Stomach (tissue), 9 donors: ENCODE measurements around the gene TAS2R60. TPM values are rescaled to one million over a fixed set of nuclear protein-coding genes. Genes with fewer than 3 reads are reported as not detected.

Experiments used
- DNase-seq, 2 donors: peaks; one replicate each; pipeline versions ENCODE4 v3.0.0 to v3.0.0-alpha.2; 2013 to 2019
- H3K27ac ChIP-seq, 5 donors: fragments of 200-600 bp in 4 of 5; sonication (generic) in 4 of 5; one replicate each; pipeline ENCODE4 v1.5.1; 2013 to 2019; ENCODE audit warnings: mild to moderate bottlenecking in 1 of 5, moderate library complexity in 1 of 5
- H3K27me3 ChIP-seq, 3 donors: fragments of 200-600 bp; sonication (generic); one replicate each; pipeline ENCODE4 v1.5.1; 2017 to 2019; ENCODE audit warnings: mixed run types in 1 of 3
- H3K36me3 ChIP-seq, 4 donors: fragments of 200-600 bp; sonication (generic); 1 replicate in 3 of 4; 2 replicates in 1 of 4; pipeline ENCODE4 v1.5.1; 2016 to 2019
- H3K4me1 ChIP-seq, 4 donors: fragments of 200-600 bp; sonication (generic); one replicate each; pipeline ENCODE4 v1.5.1; 2016 to 2019
- H3K4me3 ChIP-seq, 4 donors: fragments of 200-600 bp; sonication (generic) in 3 of 4; one replicate each; pipeline ENCODE4 v1.5.1; 2016 to 2019; ENCODE audit warnings: mild to moderate bottlenecking in 1 of 4
- H3K9me3 ChIP-seq, 4 donors: fragments of 200-600 bp; sonication (generic); one replicate each; pipeline ENCODE4 v1.5.1; 2016 to 2019
- CTCF ChIP-seq, 7 experiments: fragments of 450-650 bp in 4 of 7; fragments of 200-600 bp in 3 of 7; sonication (generic) in 3 of 7; IDR thresholded peaks; one replicate each; pipeline ENCODE4 v1.5.1; 2016 to 2019; ENCODE audit warnings: antibody characterized with exemption in 7 of 7, control low read depth in 2 of 7, mild to moderate bottlenecking in 1 of 7
- EP300 ChIP-seq: sonication (generic); formaldehyde crosslinking; IDR thresholded peaks from one replicate; pipeline ENCODE4 v1.6.1; 2017; ENCODE audit warnings: antibody characterized with exemption
- POLR2A ChIP-seq, 4 donors: fragments of 450-650 bp; IDR thresholded peaks; one replicate each; pipeline ENCODE4 v1.6.1; 2016; ENCODE audit warnings: antibody characterized with exemption in 4 of 4, control low read depth in 2 of 4, mild to moderate bottlenecking in 1 of 4, moderate library complexity in 1 of 4
- POLR2AphosphoS5 ChIP-seq, 3 donors: sonication (generic); formaldehyde crosslinking; IDR thresholded peaks; one replicate each; pipeline ENCODE4 v1.6.1; 2016; ENCODE audit warnings: antibody characterized with exemption in 3 of 3
- WGBS, 5 donors: extraction: QIAGEN DNeasy Blood & Tissue Kit in 3 of 5; methylation state at CpG; one replicate each; pipeline versions ENCODE4 v1.1.5 to v1.1.7; 2013 to 2018; 5-methylcytosine and 5-hydroxymethylcytosine counted together
- intact Hi-C: fragments of 100-400 bp; cut with DNase I; formaldehyde crosslinking; loops from one replicate; pipeline ENCODE4 v1.15.1; 2023; ENCODE audit warnings: low total_unique reads
- polyA plus RNA-seq, 3 donors: library from polyadenylated mRNA; stranded (reverse); fragments of 200-250 nt; gene quantifications; one replicate each; pipeline ENCODE4 v1.2.3, GENCODE V29; 2013
- total RNA-seq, 5 donors: library from RNA; depleted of rRNA; stranded (reverse); fragments of >200 nt; gene quantifications; one replicate each; pipeline versions ENCODE4 v1.1.0 to v1.2.3, GENCODE V29; 2014 to 2016
- donor health status: healthy with polysubstance abuse.
- donor health status: Bipolar disorder and iron deficiency.
- donor health status: healthy.

The TAS2R60 gene
- total and polyA plus RNA-seq, 8 donors = not detected

DNA sequence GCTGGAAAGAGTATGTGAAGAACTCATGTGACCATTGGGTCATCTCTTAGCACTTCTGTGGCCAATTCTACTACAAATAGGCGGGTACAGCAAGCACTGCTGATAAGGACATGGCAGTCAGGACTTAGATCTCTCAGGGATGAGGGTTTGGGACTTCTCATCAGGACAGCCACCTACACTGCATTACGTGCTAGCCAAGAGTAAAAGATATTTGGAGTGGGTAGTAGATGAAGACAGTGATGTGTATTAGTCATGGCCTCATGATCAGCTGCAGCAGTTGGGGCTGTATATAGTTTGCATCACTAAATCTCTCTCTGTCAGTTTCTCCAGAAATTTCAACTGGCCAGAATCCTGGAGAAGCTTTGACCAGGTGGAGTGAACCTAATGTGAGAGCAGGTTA is 9.2 kb downstream of the TAS2R60 start:
- no peak for TF ChIP-seq POLR2AphosphoS5 (IDR thresholded peaks at IDR 0.05)
- no peak for TF ChIP-seq POLR2A (IDR thresholded peaks at IDR 0.05)
- no peak for TF ChIP-seq EP300
- TF ChIP-seq CTCF (IDR thresholded peaks at IDR 0.05) = no peak
- WGBS, 5 donors = 64 to 88% (median 76%) methylated on average over 2 of the region's 2 CpGs

DNA sequence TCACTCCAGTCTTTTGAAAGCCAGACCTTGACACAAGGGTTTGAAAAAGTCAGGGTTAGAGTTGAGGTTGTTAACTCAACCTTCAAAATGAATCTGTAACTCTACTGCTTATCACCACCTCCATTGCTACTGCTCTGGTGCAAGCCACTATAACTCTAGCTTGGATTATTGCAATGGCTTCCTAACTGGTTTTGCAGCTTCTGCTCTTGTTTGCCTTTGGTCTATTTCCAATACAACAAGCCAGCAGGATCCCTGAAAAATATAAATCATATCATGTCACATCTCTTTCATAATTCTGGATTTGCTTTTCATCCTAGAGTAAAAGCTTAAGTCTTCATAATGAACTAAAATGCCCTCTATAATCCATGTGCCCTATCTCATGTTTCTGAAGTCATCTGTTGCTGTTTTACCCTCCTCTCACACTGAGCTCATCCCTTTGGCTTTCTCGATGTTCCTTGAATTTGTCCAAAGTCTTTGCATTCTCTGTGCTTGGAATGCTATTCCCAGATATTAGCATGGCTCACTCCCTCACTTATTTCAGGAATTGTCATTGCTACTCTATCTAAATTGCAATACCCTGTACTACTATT is 10.9 kb downstream of the TAS2R60 start:
- 78 to 89% (median 81%) methylated on average over 1 of the region's 1 CpG for WGBS, 5 donors
- Histone ChIP-seq H3K4me1 (no peaks in the 10 kb centered on the region), H3K36me3 (no peaks in the 10 kb centered on the region), H3K4me3 (no peak overlapping the region), H3K27me3 (no peaks in the 10 kb centered on the region), H3K9me3 (no peaks in the 10 kb centered on the region), H3K27ac (no peak overlapping the region)
- TF ChIP-seq CTCF (IDR thresholded peaks at IDR 0.05) = no peak
- TF ChIP-seq POLR2AphosphoS5 (IDR thresholded peaks at IDR 0.05) = no peak
- no peak for TF ChIP-seq POLR2A (IDR thresholded peaks at IDR 0.05)
- no peak for TF ChIP-seq EP300
- DNase-seq = no peak
- intact Hi-C loops = no loop called here

More for the DNA sequence above, 9.2 kb downstream of the TAS2R60 start:
- H3K36me3 ChIP-seq = no peaks in the 10 kb centered on the region
- no peak overlapping the region for H3K4me3 ChIP-seq
- no peak overlapping the region for H3K27ac ChIP-seq
- no peak for DNase-seq
- no peaks in the 10 kb centered on the region for H3K27me3 ChIP-seq
- H3K9me3 ChIP-seq = no peaks in the 10 kb centered on the region
- intact Hi-C loops = no loop called here
- H3K4me1 ChIP-seq = no peaks in the 10 kb centered on the region

- H3K36me3 ChIP-seq = no peaks in the 10 kb centered on the region
- no peaks in the 10 kb centered on the region for H3K4me1 ChIP-seq
- no peaks in the 10 kb centered on the region for H3K9me3 ChIP-seq
- WGBS, 5 donors = 80 to 87% (median 83%) methylated on average over 2 of the region's 2 CpGs
- TF ChIP-seq EP300 = no peak
- TF ChIP-seq CTCF (IDR thresholded peaks at IDR 0.05) = no peak
- no peak for TF ChIP-seq POLR2A (IDR thresholded peaks at IDR 0.05)
- no peak for TF ChIP-seq POLR2AphosphoS5 (IDR thresholded peaks at IDR 0.05)
- DNase-seq = no peak
- no peak overlapping the region for H3K27ac ChIP-seq
- no peaks in the 10 kb centered on the region for H3K27me3 ChIP-seq
- intact Hi-C loops = no loop called here
- H3K4me3 ChIP-seq = no peak overlapping the region
These were observed 12.2 kb downstream of the TAS2R60 start for GRCh38 chr7:143455491-143455890.

DNA sequence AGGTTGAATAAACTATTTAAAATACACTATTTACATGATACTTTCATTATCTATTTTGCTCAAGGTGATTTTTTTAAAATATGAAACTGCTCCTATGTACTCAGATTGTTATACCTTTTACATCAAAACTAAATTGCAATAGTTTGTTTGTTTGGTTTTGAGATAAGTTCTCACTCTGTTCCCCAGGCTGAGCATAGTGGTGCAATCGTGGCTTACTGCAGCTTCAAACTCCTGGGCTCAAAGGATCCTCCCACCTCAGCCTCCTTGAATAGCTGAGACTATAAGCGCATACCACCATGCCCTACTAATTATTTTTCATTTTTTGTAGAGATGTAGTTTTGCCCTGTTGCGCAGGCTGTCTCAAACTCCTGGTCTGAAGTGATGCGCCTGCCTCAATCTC is 12.7 kb downstream of the TAS2R60 start:
- H3K36me3 ChIP-seq = no peaks in the 10 kb centered on the region
- intact Hi-C loops = no loop called here
- H3K27me3 ChIP-seq = no peaks in the 10 kb centered on the region
- H3K27ac ChIP-seq = no peak overlapping the region
- 72 to 88% (median 84%) methylated on average over 4 of the region's 4 CpGs for WGBS, 5 donors
- TF ChIP-seq POLR2A (IDR thresholded peaks at IDR 0.05) (no peak), POLR2AphosphoS5 (IDR thresholded peaks at IDR 0.05) (no peak)
- H3K4me3 ChIP-seq = no peak overlapping the region
- H3K9me3 ChIP-seq = no peaks in the 10 kb centered on the region
- no peaks in the 10 kb centered on the region for H3K4me1 ChIP-seq
- DNase-seq = no peak

DNA sequence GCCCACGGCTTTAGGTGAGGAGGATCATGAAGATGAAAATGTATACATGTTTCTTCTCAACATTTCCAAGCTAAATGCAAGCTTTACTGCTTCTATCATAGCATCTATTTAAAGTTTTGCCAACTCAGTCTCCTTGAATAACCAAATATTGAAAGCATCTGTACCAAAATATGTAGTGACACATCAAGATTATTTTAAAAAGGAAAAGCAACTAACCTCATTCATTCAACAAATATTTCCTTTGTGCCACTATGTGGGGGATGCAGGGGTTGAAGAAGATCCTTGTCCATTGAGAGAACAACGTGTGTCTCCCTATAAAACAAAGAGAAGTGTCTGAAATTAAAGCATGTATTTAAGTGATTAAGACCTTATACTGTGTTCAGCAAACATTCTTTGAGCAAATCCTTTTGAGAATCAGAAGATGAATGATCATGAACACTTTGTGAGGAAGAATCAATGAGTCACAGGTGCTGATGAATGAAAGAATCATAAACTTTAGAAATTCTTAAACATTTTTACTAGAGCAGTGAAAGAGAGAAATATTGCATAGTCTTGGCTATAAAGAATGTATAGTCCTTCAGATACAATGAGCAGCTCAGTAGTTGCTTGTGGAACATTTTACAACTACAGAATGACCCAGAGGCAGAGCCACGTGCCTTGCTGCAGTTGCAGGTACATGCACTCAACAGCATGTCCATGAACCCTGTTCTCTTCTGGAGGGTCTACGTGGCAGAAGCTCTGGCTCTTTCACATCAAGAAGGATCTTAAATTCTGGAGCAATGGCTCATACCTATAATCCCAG is 13.9 kb downstream of the TAS2R60 start:
- Histone ChIP-seq H3K36me3 (no peaks in the 10 kb centered on the region), H3K4me3 (no peak overlapping the region), H3K27me3 (no peaks in the 10 kb centered on the region), H3K9me3 (no peaks in the 10 kb centered on the region), H3K4me1 (no peaks in the 10 kb centered on the region), H3K27ac (no peak overlapping the region)
- no peak for DNase-seq
- WGBS, 5 donors = 67 to 76% (median 71%) methylated on average over 4 of the region's 4 CpGs
- intact Hi-C loops = no loop called here
- TF ChIP-seq EP300 (no peak), CTCF (IDR thresholded peaks at IDR 0.05) (no peak), POLR2AphosphoS5 (IDR thresholded peaks at IDR 0.05) (no peak), POLR2A (IDR thresholded peaks at IDR 0.05) (no peak)
